GM23338 (cell line): ENCODE measurements around the gene ATP13A4.

Experiments
- CREB1 ChIP-seq: fragments of 250-450 bp; sonication (Bioruptor Pico); IDR thresholded peaks from 2 replicates; pipeline ENCODE4 v1.5.0; 2020; ENCODE audit warnings: low read depth, mild to moderate bottlenecking, moderate library complexity
- EZH2 ChIP-seq: fragments of 200-600 bp; sonication (generic); IDR thresholded peaks from one replicate; pipeline ENCODE4 v1.8.0; 2017; ENCODE audit warnings: antibody characterized with exemption, mild to moderate bottlenecking, low read depth; ENCODE audit not compliant: unreplicated experiment
- EZH2phosphoT487 ChIP-seq: fragments of 200-600 bp; sonication (generic); IDR thresholded peaks from one replicate; pipeline ENCODE4 v1.8.1; 2018; ENCODE audit warnings: antibody characterized with exemption; ENCODE audit not compliant: unreplicated experiment
- JUNB ChIP-seq: IDR thresholded peaks from one replicate; pipeline ENCODE4 v1.6.1; 2016; ENCODE audit warnings: antibody characterized with exemption; ENCODE audit not compliant: unreplicated experiment
- NANOG ChIP-seq: IDR thresholded peaks from 2 replicates; pipeline ENCODE4 v1.6.1; 2016; ENCODE audit warnings: antibody characterized with exemption, borderline replicate concordance
- POLR2AphosphoS5 ChIP-seq: IDR thresholded peaks from 2 replicates; pipeline ENCODE4 v1.6.1; 2016; ENCODE audit warnings: antibody characterized with exemption, low read depth
- STAT1 ChIP-seq: IDR thresholded peaks from one replicate; pipeline ENCODE4 v1.6.1; 2016; ENCODE audit warnings: antibody characterized with exemption; ENCODE audit not compliant: unreplicated experiment
- ZNF114 ChIP-seq: fragments of 250-450 bp; sonication (Bioruptor Pico); IDR thresholded peaks from 2 replicates; pipeline ENCODE4 v1.5.0; 2020; ENCODE audit warnings: mild to moderate bottlenecking, moderate library complexity
- ZNF331 ChIP-seq: fragments of 250-450 bp; sonication (Bioruptor Pico); IDR thresholded peaks from 2 replicates; pipeline ENCODE4 v1.5.0; 2020; ENCODE audit warnings: low read depth, mild to moderate bottlenecking, moderate library complexity
- TF ChIP-seq, protein P1 (sequence below), 2 experiments: fragments of 200-600 bp in 1 of 2; sonication (generic) in 1 of 2; conservative IDR thresholded peaks; 2 replicates each; pipeline versions ENCODE4 v1.5.1 to v1.6.1; 2016 to 2017; ENCODE audit warnings: antibody characterized with exemption in 2 of 2, low read depth in 2 of 2, mild to moderate bottlenecking in 2 of 2, moderate library complexity in 1 of 2
- TF ChIP-seq, protein P2 (sequence below): IDR thresholded peaks from one replicate; pipeline ENCODE4 v1.6.1; 2018; ENCODE audit warnings: antibody characterized with exemption; ENCODE audit not compliant: unreplicated experiment
- TF ChIP-seq, protein P3 (sequence below): fragments of 250-450 bp; sonication (Bioruptor Pico); IDR thresholded peaks from 2 replicates; pipeline ENCODE4 v1.5.0; 2020; ENCODE audit warnings: mild to moderate bottlenecking, moderate library complexity

DNA sequence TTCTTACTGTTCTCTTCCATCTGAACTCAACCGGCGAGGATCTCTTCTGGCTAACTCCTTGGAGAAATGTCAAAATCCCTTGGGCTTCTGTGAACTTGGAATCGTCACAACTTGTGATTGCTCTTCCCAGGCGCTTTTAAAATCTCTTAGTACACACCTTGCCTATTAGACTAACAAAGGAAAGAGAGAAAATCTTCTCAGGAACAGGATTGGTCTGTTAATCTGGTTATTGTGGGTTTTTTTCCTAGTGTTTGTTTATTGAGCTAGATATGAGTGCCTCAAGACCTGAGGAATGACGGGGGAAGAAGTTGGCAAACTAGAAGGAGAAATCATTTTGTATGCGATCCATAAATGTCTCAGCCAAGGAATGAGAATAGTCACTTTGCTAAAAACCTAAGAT lies 176.0 kb downstream of the ATP13A4 start, which contains the start of gene ATP13A5:
- TF ChIP-seq, protein P1, sequence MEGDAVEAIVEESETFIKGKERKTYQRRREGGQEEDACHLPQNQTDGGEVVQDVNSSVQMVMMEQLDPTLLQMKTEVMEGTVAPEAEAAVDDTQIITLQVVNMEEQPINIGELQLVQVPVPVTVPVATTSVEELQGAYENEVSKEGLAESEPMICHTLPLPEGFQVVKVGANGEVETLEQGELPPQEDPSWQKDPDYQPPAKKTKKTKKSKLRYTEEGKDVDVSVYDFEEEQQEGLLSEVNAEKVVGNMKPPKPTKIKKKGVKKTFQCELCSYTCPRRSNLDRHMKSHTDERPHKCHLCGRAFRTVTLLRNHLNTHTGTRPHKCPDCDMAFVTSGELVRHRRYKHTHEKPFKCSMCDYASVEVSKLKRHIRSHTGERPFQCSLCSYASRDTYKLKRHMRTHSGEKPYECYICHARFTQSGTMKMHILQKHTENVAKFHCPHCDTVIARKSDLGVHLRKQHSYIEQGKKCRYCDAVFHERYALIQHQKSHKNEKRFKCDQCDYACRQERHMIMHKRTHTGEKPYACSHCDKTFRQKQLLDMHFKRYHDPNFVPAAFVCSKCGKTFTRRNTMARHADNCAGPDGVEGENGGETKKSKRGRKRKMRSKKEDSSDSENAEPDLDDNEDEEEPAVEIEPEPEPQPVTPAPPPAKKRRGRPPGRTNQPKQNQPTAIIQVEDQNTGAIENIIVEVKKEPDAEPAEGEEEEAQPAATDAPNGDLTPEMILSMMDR (conservative IDR thresholded peaks at IDR 0.05; ENCODE audit: low read depth in 2 of 2): no peak
- TF ChIP-seq EZH2phosphoT487 (no peak), EZH2 (no peak), CREB1 (no peak), POLR2AphosphoS5 (no peak), NANOG (no peak), ZNF331 (CRISPR knock-in tag) (no peak), ZNF114 (CRISPR knock-in tag) (no peak), STAT1 (no peak), JUNB (no peak)
- TF ChIP-seq, protein P2, sequence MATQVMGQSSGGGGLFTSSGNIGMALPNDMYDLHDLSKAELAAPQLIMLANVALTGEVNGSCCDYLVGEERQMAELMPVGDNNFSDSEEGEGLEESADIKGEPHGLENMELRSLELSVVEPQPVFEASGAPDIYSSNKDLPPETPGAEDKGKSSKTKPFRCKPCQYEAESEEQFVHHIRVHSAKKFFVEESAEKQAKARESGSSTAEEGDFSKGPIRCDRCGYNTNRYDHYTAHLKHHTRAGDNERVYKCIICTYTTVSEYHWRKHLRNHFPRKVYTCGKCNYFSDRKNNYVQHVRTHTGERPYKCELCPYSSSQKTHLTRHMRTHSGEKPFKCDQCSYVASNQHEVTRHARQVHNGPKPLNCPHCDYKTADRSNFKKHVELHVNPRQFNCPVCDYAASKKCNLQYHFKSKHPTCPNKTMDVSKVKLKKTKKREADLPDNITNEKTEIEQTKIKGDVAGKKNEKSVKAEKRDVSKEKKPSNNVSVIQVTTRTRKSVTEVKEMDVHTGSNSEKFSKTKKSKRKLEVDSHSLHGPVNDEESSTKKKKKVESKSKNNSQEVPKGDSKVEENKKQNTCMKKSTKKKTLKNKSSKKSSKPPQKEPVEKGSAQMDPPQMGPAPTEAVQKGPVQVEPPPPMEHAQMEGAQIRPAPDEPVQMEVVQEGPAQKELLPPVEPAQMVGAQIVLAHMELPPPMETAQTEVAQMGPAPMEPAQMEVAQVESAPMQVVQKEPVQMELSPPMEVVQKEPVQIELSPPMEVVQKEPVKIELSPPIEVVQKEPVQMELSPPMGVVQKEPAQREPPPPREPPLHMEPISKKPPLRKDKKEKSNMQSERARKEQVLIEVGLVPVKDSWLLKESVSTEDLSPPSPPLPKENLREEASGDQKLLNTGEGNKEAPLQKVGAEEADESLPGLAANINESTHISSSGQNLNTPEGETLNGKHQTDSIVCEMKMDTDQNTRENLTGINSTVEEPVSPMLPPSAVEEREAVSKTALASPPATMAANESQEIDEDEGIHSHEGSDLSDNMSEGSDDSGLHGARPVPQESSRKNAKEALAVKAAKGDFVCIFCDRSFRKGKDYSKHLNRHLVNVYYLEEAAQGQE: no peak
- TF ChIP-seq, protein P3, sequence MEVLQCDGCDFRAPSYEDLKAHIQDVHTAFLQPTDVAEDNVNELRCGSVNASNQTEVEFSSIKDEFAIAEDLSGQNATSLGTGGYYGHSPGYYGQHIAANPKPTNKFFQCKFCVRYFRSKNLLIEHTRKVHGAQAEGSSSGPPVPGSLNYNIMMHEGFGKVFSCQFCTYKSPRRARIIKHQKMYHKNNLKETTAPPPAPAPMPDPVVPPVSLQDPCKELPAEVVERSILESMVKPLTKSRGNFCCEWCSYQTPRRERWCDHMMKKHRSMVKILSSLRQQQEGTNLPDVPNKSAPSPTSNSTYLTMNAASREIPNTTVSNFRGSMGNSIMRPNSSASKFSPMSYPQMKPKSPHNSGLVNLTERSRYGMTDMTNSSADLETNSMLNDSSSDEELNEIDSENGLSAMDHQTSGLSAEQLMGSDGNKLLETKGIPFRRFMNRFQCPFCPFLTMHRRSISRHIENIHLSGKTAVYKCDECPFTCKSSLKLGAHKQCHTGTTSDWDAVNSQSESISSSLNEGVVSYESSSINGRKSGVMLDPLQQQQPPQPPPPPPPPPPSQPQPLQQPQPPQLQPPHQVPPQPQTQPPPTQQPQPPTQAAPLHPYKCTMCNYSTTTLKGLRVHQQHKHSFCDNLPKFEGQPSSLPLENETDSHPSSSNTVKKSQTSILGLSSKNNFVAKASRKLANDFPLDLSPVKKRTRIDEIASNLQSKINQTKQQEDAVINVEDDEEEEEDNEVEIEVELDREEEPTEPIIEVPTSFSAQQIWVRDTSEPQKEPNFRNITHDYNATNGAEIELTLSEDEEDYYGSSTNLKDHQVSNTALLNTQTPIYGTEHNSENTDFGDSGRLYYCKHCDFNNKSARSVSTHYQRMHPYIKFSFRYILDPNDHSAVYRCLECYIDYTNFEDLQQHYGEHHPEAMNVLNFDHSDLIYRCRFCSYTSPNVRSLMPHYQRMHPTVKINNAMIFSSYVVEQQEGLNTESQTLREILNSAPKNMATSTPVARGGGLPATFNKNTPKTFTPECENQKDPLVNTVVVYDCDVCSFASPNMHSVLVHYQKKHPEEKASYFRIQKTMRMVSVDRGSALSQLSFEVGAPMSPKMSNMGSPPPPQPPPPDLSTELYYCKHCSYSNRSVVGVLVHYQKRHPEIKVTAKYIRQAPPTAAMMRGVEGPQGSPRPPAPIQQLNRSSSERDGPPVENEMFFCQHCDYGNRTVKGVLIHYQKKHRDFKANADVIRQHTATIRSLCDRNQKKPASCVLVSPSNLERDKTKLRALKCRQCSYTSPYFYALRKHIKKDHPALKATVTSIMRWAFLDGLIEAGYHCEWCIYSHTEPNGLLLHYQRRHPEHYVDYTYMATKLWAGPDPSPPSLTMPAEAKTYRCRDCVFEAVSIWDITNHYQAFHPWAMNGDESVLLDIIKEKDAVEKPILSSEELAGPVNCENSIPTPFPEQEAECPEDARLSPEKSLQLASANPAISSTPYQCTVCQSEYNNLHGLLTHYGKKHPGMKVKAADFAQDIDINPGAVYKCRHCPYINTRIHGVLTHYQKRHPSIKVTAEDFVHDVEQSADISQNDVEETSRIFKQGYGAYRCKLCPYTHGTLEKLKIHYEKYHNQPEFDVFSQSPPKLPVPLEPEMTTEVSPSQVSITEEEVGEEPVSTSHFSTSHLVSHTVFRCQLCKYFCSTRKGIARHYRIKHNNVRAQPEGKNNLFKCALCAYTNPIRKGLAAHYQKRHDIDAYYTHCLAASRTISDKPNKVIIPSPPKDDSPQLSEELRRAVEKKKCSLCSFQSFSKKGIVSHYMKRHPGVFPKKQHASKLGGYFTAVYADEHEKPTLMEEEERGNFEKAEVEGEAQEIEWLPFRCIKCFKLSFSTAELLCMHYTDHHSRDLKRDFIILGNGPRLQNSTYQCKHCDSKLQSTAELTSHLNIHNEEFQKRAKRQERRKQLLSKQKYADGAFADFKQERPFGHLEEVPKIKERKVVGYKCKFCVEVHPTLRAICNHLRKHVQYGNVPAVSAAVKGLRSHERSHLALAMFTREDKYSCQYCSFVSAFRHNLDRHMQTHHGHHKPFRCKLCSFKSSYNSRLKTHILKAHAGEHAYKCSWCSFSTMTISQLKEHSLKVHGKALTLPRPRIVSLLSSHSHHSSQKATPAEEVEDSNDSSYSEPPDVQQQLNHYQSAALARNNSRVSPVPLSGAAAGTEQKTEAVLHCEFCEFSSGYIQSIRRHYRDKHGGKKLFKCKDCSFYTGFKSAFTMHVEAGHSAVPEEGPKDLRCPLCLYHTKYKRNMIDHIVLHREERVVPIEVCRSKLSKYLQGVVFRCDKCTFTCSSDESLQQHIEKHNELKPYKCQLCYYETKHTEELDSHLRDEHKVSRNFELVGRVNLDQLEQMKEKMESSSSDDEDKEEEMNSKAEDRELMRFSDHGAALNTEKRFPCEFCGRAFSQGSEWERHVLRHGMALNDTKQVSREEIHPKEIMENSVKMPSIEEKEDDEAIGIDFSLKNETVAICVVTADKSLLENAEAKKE (CRISPR knock-in tag): no peak
